HepG2 (cell line): ENCODE results near the gene CCDC30. TPM values are rescaled to one million over a fixed set of nuclear protein-coding genes. Genes with fewer than 3 reads are reported as not detected.
A peak's percentile ranks its signal among the peaks of the same experiment; 100 is the strongest.

Experiments used
- EP300 ChIP-seq, 3 experiments: sonication (generic) in 1 of 3; formaldehyde crosslinking in 1 of 3; IDR thresholded peaks; 2 replicates each; pipeline versions ENCODE4 v1.5.1 to v1.6.1; 2011 to 2020; ENCODE audit warnings: low read depth in 2 of 3, low read length in 2 of 3, borderline replicate concordance in 1 of 3, improper control_type of control experiment in 1 of 3, mild to moderate bottlenecking in 1 of 3, missing genetic modification reagents in 1 of 3, moderate library complexity in 1 of 3
- HNF4A ChIP-seq: sonication (generic); formaldehyde crosslinking; IDR thresholded peaks from 2 replicates; pipeline ENCODE4 v1.4.0; 2020; ENCODE audit warnings: missing genetic modification reagents
- HNRNPK ChIP-seq: fragments of 200-400 bp; formaldehyde crosslinking; IDR thresholded peaks from 2 replicates; pipeline ENCODE4 v1.6.1; 2018; ENCODE audit warnings: low read length, low read depth, moderate library complexity, mild to moderate bottlenecking; ENCODE audit not compliant: poor library complexity, severe bottlenecking
- HNRNPLL ChIP-seq: fragments of 200-400 bp; formaldehyde crosslinking; IDR thresholded peaks from 2 replicates; pipeline ENCODE4 v1.6.1; 2017; ENCODE audit warnings: mild to moderate bottlenecking, low read depth, low read length; ENCODE audit not compliant: poor library complexity, severe bottlenecking
- HOXA7 ChIP-seq: sonication (generic); formaldehyde crosslinking; IDR thresholded peaks from 2 replicates; pipeline ENCODE4 v1.8.1; 2022; ENCODE audit warnings: mild to moderate bottlenecking, missing genetic modification reagents, moderate library complexity
- KDM6A ChIP-seq: IDR thresholded peaks from 2 replicates; pipeline ENCODE4 v1.6.1; 2016; ENCODE audit warnings: low read depth
- LCORL ChIP-seq, 2 experiments: fragments of 450-650 bp in 1 of 2; sonication (generic) in 1 of 2; formaldehyde crosslinking in 1 of 2; IDR thresholded peaks; 2 replicates each; pipeline versions ENCODE4 v1.5.0 to v1.6.1; 2017 to 2020; ENCODE audit warnings: antibody characterized with exemption in 1 of 2, missing genetic modification reagents in 1 of 2
- MED8 ChIP-seq: sonication (generic); formaldehyde crosslinking; IDR thresholded peaks from 2 replicates; pipeline ENCODE4 v1.8.1; 2023; ENCODE audit warnings: mild to moderate bottlenecking, missing genetic modification reagents; ENCODE audit not compliant: insufficient replicate concordance
- MEIS2 ChIP-seq: sonication (generic); formaldehyde crosslinking; IDR thresholded peaks from 2 replicates; pipeline ENCODE4 v1.9.0; 2021; ENCODE audit warnings: mild to moderate bottlenecking, missing genetic modification reagents
- PLRG1 ChIP-seq: fragments of 450-650 bp; conservative IDR thresholded peaks from 2 replicates; pipeline ENCODE4 v1.6.1; 2016
- POLR2AphosphoS2 ChIP-seq: IDR thresholded peaks from 2 replicates; pipeline ENCODE4 v1.6.1; 2011; ENCODE audit warnings: low read depth, low read length, improper control_type of control experiment
- RFXAP ChIP-seq: sonication (generic); formaldehyde crosslinking; IDR thresholded peaks from 2 replicates; pipeline ENCODE4 v1.4.0; 2020; ENCODE audit warnings: missing genetic modification reagents, borderline replicate concordance
- SAP130 ChIP-seq: IDR thresholded peaks from 2 replicates; pipeline ENCODE4 v1.6.1; 2016; ENCODE audit warnings: low read depth
- SMARCC2 ChIP-seq: fragments of 450-650 bp; IDR thresholded peaks from 2 replicates; pipeline ENCODE4 v1.6.1; 2017; ENCODE audit warnings: antibody characterized with exemption, mild to moderate bottlenecking
- SOX13 ChIP-seq, 3 experiments: fragments of 450-650 bp in 1 of 3; sonication (generic) in 1 of 3; formaldehyde crosslinking in 1 of 3; IDR thresholded peaks in 2 of 3; conservative IDR thresholded peaks in 1 of 3; 2 replicates each; pipeline versions ENCODE4 v1.5.0 to v1.6.1; 2016 to 2020; ENCODE audit warnings: antibody characterized with exemption in 1 of 3, mild to moderate bottlenecking in 1 of 3, missing compliant biosample characterization in 1 of 3, missing genetic modification reagents in 1 of 3, moderate library complexity in 1 of 3
- SOX5 ChIP-seq: IDR thresholded peaks from 2 replicates; pipeline ENCODE4 v1.6.1; 2016; ENCODE audit warnings: borderline replicate concordance
- U2AF1 ChIP-seq: fragments of 200-400 bp; formaldehyde crosslinking; optimal IDR thresholded peaks from 2 replicates; pipeline ENCODE3; 2017; ENCODE audit warnings: mild to moderate bottlenecking, low read depth, low read length
- ZFX ChIP-seq: sonication (generic); formaldehyde crosslinking; IDR thresholded peaks from 2 replicates; pipeline ENCODE4 v1.4.0; 2020; ENCODE audit warnings: mild to moderate bottlenecking, low read depth, missing genetic modification reagents, moderate library complexity
- ZKSCAN8 ChIP-seq: IDR thresholded peaks from 2 replicates; pipeline ENCODE4 v1.6.1; 2016; ENCODE audit warnings: borderline replicate concordance, missing genetic modification reagents, missing compliant biosample characterization
- ZNF180 ChIP-seq: sonication (generic); formaldehyde crosslinking; IDR thresholded peaks from 2 replicates; pipeline ENCODE4 v1.4.0; 2020; ENCODE audit warnings: low read depth, missing genetic modification reagents, borderline replicate concordance
- ZNF263 ChIP-seq: sonication (generic); formaldehyde crosslinking; IDR thresholded peaks from 2 replicates; pipeline ENCODE4 v1.4.0; 2020; ENCODE audit warnings: missing genetic modification reagents
- ZNF343 ChIP-seq: sonication (generic); formaldehyde crosslinking; IDR thresholded peaks from 2 replicates; pipeline ENCODE4 v1.4.0; 2020; ENCODE audit warnings: mild to moderate bottlenecking, missing genetic modification reagents
- ZNF460 ChIP-seq: sonication (generic); formaldehyde crosslinking; IDR thresholded peaks from 2 replicates; pipeline ENCODE4 v1.5.1; 2020; ENCODE audit warnings: missing genetic modification reagents, mild to moderate bottlenecking, borderline replicate concordance
- ZNF484 ChIP-seq: sonication (generic); formaldehyde crosslinking; IDR thresholded peaks from 2 replicates; pipeline ENCODE4 v1.5.1; 2020; ENCODE audit warnings: mild to moderate bottlenecking, low read depth, missing genetic modification reagents, borderline replicate concordance
- ZNF564 ChIP-seq: sonication (generic); formaldehyde crosslinking; IDR thresholded peaks from 2 replicates; pipeline ENCODE4 v1.8.1; 2023; ENCODE audit warnings: mild to moderate bottlenecking, missing genetic modification reagents
- ZNF891 ChIP-seq: sonication (generic); formaldehyde crosslinking; IDR thresholded peaks from 2 replicates; pipeline ENCODE4 v1.5.0; 2020; ENCODE audit warnings: mild to moderate bottlenecking, missing genetic modification reagents
- ZSCAN12 ChIP-seq: sonication (generic); formaldehyde crosslinking; IDR thresholded peaks from 2 replicates; pipeline ENCODE4 v1.9.0; 2021; ENCODE audit warnings: mild to moderate bottlenecking, missing genetic modification reagents
- polyA plus RNA-seq, 8 experiments: library from polyadenylated mRNA; depleted of rRNA in 3 of 8; stranded (reverse) in 7 of 8; unstranded in 1 of 8; fragments of >200 nt; fragmentation: Illumina TruSeq in 4 of 8; extraction: Trizol in 4 of 8; gene quantifications; 2 replicates each; pipeline versions ENCODE4 v1.2.1 to v1.2.3, GENCODE V29; 2011 to 2016; ENCODE audit warnings: low read depth in 4 of 8, missing spikeins in 1 of 8, mixed read lengths in 1 of 8; ENCODE audit not compliant: insufficient read depth in 1 of 8
- total RNA-seq, 5 experiments: library from RNA; depleted of rRNA; stranded (reverse); fragments of >200 nt; fragmentation: Illumina TruSeq; extraction: Trizol; gene quantifications; 2 replicates each; pipeline ENCODE4 v1.2.3, GENCODE V29; 2016; ENCODE audit warnings: low read depth in 1 of 5
- TF ChIP-seq, protein P1 (sequence below): IDR thresholded peaks from 2 replicates; pipeline ENCODE4 v1.6.1; 2016
- TF ChIP-seq, protein P2 (sequence below): sonication (generic); formaldehyde crosslinking; IDR thresholded peaks from 2 replicates; pipeline ENCODE4 v1.4.0; 2020; ENCODE audit warnings: missing genetic modification reagents, borderline replicate concordance

CCDC30 gene
- total and polyA plus RNA-seq, 2 of the 13 experiments (the other 11 are each of a cell fraction or from before 2014, with no cell fraction given) = 0.25 to 0.77 TPM

DNA sequence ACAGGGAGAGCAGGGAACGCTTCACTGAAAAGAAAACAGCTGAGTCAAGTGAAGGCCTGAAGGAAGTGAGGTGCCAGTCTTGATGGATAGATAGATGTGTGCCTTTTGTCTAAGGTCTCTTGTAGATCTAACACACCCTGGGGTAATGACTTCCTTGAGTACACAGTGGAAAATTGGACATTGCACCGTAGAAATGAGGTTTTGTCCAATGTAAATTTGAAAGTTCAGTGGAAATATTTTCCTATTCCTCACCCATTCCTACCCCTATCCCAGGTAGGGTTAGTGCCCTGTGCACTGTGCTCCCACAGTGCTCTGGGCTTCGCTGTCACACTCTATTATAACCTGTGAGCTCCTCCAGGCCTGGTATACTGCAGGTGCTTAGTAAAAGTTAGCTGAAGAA, 31.6 kb upstream of the CCDC30 start (continued):
- TF ChIP-seq EP300 (IDR thresholded peaks at IDR 0.05; ENCODE audit: low read depth in 2 of 2, low read length in 2 of 2) = peak in 1 of 2 experiments; percentile 37; a peak in 1 of 4 replicates
- peak; percentile 29; the same call in 1 of the 2 replicates for TF ChIP-seq EP300 (CRISPR knock-in tag; IDR thresholded peaks at IDR 0.05; ENCODE audit: borderline replicate concordance)
- TF ChIP-seq ZNF460 (CRISPR knock-in tag) = no peak
- TF ChIP-seq ZNF180 (CRISPR knock-in tag) = no peak
- TF ChIP-seq, protein P1, sequence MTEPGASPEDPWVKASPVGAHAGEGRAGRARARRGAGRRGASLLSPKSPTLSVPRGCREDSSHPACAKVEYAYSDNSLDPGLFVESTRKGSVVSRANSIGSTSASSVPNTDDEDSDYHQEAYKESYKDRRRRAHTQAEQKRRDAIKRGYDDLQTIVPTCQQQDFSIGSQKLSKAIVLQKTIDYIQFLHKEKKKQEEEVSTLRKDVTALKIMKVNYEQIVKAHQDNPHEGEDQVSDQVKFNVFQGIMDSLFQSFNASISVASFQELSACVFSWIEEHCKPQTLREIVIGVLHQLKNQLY (CRISPR knock-in tag) = 0 out of 2 replicates have a peak, but pooled peaks have one; percentile 27
- TF ChIP-seq ZKSCAN8 (CRISPR knock-in tag) = no peak
- no peak for TF ChIP-seq ZNF564 (CRISPR knock-in tag)
- TF ChIP-seq MED8 (CRISPR knock-in tag) = no peak
- TF ChIP-seq ZFX (CRISPR knock-in tag) = 0 out of 2 replicates have a peak, but pooled peaks have one; percentile 27
- TF ChIP-seq MEIS2 (CRISPR knock-in tag) = no peak
- no peak for TF ChIP-seq HNRNPLL
- TF ChIP-seq RFXAP (CRISPR knock-in tag) = no peak
- TF ChIP-seq, protein P2, sequence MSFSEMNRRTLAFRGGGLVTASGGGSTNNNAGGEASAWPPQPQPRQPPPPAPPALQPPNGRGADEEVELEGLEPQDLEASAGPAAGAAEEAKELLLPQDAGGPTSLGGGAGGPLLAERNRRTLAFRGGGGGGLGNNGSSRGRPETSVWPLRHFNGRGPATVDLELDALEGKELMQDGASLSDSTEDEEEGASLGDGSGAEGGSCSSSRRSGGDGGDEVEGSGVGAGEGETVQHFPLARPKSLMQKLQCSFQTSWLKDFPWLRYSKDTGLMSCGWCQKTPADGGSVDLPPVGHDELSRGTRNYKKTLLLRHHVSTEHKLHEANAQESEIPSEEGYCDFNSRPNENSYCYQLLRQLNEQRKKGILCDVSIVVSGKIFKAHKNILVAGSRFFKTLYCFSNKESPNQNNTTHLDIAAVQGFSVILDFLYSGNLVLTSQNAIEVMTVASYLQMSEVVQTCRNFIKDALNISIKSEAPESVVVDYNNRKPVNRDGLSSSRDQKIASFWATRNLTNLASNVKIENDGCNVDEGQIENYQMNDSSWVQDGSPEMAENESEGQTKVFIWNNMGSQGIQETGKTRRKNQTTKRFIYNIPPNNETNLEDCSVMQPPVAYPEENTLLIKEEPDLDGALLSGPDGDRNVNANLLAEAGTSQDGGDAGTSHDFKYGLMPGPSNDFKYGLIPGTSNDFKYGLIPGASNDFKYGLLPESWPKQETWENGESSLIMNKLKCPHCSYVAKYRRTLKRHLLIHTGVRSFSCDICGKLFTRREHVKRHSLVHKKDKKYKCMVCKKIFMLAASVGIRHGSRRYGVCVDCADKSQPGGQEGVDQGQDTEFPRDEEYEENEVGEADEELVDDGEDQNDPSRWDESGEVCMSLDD (CRISPR knock-in tag) = no peak
- no peak for TF ChIP-seq U2AF1
- TF ChIP-seq ZNF263 (CRISPR knock-in tag) = peak; percentile 89
- TF ChIP-seq LCORL (IDR thresholded peaks at IDR 0.05) = no peak
- peak; percentile 38; the same call in 1 of the 2 replicates for TF ChIP-seq LCORL (CRISPR knock-in tag; IDR thresholded peaks at IDR 0.05)
- TF ChIP-seq POLR2AphosphoS2 = no peak
- TF ChIP-seq SAP130 (CRISPR knock-in tag) = 0 out of 2 replicates have a peak, but pooled peaks have one; percentile 25
- no peak for TF ChIP-seq ZNF891 (CRISPR knock-in tag)
- no peak for TF ChIP-seq HNRNPK
- no peak for TF ChIP-seq SMARCC2
- no peak for TF ChIP-seq ZSCAN12
- 0 out of 2 replicates have a peak, but pooled peaks have one; percentile 16 for TF ChIP-seq SOX5 (CRISPR knock-in tag)
- TF ChIP-seq HOXA7 = no peak
- no peak for TF ChIP-seq ZNF343
- TF ChIP-seq ZNF484 (CRISPR knock-in tag) = no peak
- TF ChIP-seq SOX13 (IDR thresholded peaks at IDR 0.05) = no peak
- TF ChIP-seq SOX13 (CRISPR knock-in tag; conservative IDR thresholded peaks at IDR 0.05 in 1 of 2, IDR thresholded peaks at IDR 0.05 in 1 of 2) = peak in 1 of 2 experiments; percentile 25; a peak in 1 of 4 replicates
- peak; percentile 61; the same call in 1 of the 2 replicates for TF ChIP-seq KDM6A (CRISPR knock-in tag)
- TF ChIP-seq HNF4A (CRISPR knock-in tag) = peak; percentile 63
- TF ChIP-seq PLRG1 = no peak
